NCI-H1048 (cell line): ENCODE data around the gene SMIM7.
"Not testable (repeated sequence)": the region's sequence is repeated elsewhere in the genome, so short reads cannot be mapped to it uniquely, and the experiment has no call there.

Experiments
- DNase-seq: peaks from one replicate; lab custom pipeline; 2025; lab: John Stamatoyannopoulos, UW

SMIM7 gene

GRCh38 chr19:16659832-16660708 lies at the start of gene SMIM7:
Gene SMIM7, minus strand, starts transcription at chr19:16660144. Its CDS starts 34 bp downstream, at chr19:16660110.
- peak; percentile 97 for DNase-seq

DNA sequence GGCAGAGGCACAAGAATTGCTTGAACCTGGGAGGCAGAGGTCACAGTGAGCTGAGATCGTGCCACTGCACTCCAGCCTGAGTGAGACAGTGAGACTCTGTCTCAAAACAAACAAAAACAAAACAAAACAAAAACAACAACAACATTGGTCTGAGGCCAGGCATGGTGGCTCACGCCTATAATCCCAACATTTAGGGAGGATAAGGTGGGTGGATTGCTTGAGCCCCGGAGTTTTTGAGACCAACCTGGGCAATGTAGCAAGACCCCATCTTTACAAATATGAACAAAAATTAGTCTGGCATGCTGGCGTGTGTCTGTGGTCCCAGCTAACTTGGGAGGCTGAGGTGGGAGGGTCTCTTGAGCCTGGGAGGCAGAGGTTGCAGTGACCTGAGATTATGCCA lies 43.7 kb upstream of the SMIM7 start:
- no peak for DNase-seq

GRCh38 chr19:16702123-16702522 lies 42.2 kb upstream of the SMIM7 start:
- no peak for DNase-seq

DNA sequence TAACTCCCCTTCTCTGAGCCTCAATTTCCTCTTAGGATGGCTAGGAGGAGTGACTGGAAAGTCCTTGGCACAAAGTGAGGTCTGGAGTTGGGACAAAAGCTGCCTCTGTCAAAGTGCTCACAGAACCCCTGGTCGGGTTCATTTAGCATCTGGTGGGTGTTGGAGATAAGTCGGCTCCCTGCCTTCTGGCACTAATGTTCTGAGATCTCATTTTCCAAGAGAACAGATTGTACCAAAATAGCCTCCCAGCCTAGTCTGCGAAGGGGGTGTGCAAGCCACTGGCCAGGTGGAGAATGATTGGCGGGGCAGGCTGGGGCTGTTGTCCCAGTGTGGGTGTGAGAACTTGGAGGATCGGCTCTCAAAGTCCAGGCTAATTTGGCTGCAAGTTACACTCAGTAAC lies 39.0 kb upstream of the SMIM7 start:
- DNase-seq: no peak

GRCh38 chr19:16688084-16688483 lies 28.1 kb upstream of the SMIM7 start:
- DNase-seq: no peak

DNA sequence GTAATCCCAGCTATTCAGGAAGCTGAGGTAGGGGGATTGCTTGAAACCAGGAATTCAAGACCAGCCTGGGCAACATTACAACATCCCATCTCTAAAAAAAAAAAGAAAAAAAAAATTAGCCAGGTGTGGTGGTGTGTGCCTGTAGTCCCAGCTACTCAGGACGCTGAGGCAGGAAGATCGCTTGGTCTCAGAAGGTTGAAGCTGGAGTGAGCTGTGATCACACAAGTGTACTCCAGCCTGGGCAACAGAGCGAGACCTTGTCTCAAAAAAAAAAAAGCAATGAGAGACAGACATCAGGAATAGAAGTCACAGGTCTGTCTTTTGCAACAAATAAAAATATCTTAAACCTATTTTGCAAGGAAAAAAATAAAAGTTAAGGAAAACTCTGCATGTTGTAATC lies 24.3 kb upstream of the SMIM7 start:
- DNase-seq: no peak

DNA sequence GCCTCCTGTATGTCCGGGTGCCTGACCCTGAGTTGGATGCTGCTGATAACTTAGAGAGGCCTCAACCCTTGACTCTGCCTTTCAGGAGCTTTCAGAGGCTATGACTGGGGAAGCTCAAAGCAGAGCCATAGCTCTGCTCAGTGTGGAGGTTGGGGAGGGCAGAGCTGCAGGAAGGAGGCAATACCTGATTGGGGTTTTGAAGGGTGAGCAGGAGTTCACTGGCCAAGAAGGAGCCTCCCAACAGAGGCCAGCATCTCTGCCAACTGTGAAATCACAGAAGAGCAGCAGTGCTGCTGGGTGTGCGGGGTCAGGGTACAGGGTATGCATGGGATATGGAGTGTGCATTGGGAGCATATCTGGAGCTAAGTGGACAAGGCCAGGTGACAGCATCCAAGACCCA lies 22.6 kb upstream of the SMIM7 start:
- no peak for DNase-seq

- no peak for DNase-seq
Measured at GRCh38 chr19:16679811-16680210, 19.9 kb upstream of the SMIM7 start.

- DNase-seq: no peak
Measured at GRCh38 chr19:16678498-16678897, 18.6 kb upstream of the SMIM7 start.

- no peak for DNase-seq
Measured at GRCh38 chr19:16677055-16677454, 17.1 kb upstream of the SMIM7 start.

- no peak for DNase-seq
Measured at GRCh38 chr19:16676101-16676798, 16.3 kb upstream of the SMIM7 start.

DNA sequence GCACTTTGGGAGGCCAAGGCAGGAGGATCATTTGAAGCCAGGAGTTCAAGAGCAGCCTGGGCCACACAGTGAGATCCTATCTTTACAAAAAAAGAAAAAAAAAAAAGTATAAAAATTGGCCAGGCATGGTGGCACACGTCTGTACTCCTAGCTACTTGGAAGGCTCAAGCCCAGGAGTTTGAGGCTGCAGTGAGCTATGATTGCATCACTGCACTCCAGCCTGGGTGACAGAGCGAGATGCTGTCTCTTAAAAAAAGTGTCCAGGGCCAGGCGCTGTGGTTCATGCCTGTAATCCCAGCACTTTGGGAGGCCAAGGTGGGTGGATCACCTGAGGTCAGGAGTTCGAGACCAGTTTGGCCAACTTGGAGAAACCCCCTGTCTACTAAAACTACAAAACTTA lies 13.9 kb upstream of the SMIM7 start:
- DNase-seq: not testable (repeated sequence)

- no peak for DNase-seq
Measured at GRCh38 chr19:16673231-16673630, 13.3 kb upstream of the SMIM7 start.

GRCh38 chr19:16671652-16672274 lies 11.8 kb upstream of the SMIM7 start:
- no peak for DNase-seq

GRCh38 chr19:16670291-16670690 lies 10.3 kb upstream of the SMIM7 start:
- no peak for DNase-seq

DNA sequence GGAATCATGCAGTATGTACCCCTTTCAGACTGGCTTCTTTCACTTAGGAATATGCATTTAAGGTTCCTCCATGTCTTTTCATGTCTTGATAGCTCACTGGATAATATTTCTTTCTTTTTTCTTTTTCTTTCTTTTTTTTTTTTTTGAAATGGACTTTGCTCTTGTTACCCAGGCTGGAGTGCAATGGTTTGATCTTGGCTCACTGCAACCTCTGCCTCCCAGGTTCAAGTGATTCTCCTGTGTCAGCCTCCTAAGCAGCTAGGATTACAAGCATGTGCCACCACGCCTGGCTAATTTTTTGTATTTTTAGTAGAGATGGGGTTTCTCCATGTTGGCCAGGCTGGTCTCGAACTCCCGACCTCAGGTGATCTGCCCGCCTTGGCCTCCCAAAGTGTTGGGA lies 8.8 kb upstream of the SMIM7 start:
- DNase-seq: not testable (repeated sequence)

- DNase-seq: no peak
Measured at GRCh38 chr19:16668176-16668575, 8.2 kb upstream of the SMIM7 start.

DNA sequence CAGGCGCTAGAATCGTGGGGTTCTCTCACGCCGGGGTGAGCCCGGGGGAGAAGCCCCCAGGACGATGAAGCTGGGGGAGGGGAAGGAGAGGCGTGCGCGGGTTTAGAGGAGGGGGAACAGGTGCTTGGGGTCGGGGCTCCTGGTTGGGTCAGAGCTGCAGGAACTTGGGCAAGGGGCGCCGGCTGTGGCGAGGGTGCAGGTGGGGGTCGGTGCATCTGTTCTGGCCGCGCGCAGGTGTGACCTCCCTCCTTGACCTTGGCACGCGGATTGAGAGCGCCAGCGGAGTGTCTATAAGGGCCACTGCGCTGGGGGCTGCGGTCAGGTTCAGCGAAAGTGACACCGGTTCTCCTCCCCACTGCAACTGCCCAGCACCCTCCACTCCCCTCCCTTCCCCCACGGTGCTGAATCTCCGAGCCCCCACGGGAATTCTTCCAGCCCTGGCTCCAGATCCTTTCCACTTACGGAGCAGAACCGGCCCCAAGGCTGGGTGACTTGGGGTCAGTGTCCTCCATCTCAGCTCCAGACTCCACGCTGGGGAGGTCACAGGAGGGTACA lies 1.6 kb upstream of the SMIM7 start:
- DNase-seq: no peak

GRCh38 chr19:16660763-16661479 lies 977 bp upstream of the SMIM7 start, which contains the start of gene TMEM38A:
Gene TMEM38A, plus strand, starts transcription at chr19:16661139. Its CDS starts 79 bp downstream, at chr19:16661218.
- no peak for DNase-seq

GRCh38 chr19:16659464-16659831 lies 496 bp downstream of the SMIM7 start:
- DNase-seq: no peak

GRCh38 chr19:16657384-16657783 lies 2.6 kb downstream of the SMIM7 start:
- DNase-seq: no peak

DNA sequence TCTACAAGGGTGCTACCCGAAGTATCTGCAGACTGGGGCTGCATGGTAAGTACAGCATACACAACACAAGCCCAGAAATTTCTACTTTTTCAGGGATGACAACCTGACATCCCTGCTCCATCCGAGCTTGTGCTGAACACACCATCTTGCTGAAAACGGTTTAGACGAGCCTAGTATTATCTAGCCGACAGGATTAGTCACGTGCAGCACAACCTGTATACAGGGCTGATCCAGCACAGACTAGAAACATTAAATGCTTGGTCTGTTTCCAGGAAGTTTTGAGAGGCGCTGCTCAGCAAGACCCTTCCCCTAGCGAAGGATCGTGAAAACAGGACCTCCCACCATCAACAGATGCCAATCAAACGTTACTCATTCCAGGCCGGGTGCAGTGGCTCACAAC lies 4.2 kb downstream of the SMIM7 start:
- no peak for DNase-seq
